Brain microvascular endothelial cell (primary cell): ENCODE measurements around the gene SLC8A1.

Experiments
- DNase-seq: peaks from one replicate; pipeline ENCODE4 v3.0.0-alpha.2; 2020
- H3K27ac ChIP-seq: fragments of 250-450 bp; sonication (Bioruptor Pico); 2 replicates; pipeline ENCODE4 v1.5.1; 2020; ENCODE audit warnings: mild to moderate bottlenecking, moderate library complexity
- H3K27me3 ChIP-seq: fragments of 250-450 bp; sonication (Bioruptor Pico); replicated peaks from 2 replicates; pipeline ENCODE4 v1.5.1; 2020; ENCODE audit warnings: mild to moderate bottlenecking
- H3K36me3 ChIP-seq: fragments of 250-450 bp; sonication (Bioruptor Pico); replicated peaks from 2 replicates; pipeline ENCODE4 v1.5.1; 2020; ENCODE audit warnings: mild to moderate bottlenecking
- H3K4me3 ChIP-seq: 2 replicates; pipeline ENCODE4 v1.5.1; 2011; ENCODE audit warnings: low read depth, mild to moderate bottlenecking, control low read depth, low read length, moderate library complexity
- CTCF ChIP-seq: IDR thresholded peaks from 2 replicates; pipeline ENCODE4 v1.5.1; 2011; ENCODE audit warnings: low read depth, mild to moderate bottlenecking, moderate library complexity, low read length, control low read depth, inconsistent platforms; ENCODE audit errors: missing control alignments
- in situ Hi-C: cut with HindIII; loops from 2 replicates; pipeline ENCODE4 v1.10.0; 2017; ENCODE audit warnings: low sequenced_read_pairs, low pct_ligation_motif_present

The SLC8A1 gene

DNA sequence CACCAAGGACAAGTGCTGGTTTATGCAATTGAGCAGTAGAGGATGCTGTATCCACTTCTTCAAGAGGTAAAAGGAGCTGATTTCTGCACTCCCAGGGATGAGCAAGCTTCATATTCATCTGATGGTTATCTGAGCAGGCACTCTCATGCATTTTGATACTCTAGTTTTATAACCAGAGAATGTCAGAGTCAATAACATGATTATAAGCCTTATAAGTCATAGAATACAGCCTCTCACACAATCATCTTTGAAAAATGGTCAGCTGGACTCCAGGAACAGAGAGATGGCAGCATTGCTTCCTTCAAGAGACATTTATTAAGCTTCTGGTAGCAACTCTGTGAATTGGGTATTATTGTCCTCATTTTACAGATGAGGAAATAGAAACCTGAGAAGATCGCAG is 167.1 kb downstream of the SLC8A1 start:
- Histone ChIP-seq H3K36me3 (no peaks in the 10 kb centered on the region), H3K4me3 (no peak overlapping the region), H3K27ac (no peak overlapping the region), H3K27me3 (no peaks in the 10 kb centered on the region)
- DNase-seq, result peak; percentile 28
- in situ Hi-C loops, result no loop called here
- TF ChIP-seq CTCF, result peak; percentile 31

GRCh38 chr2:40283111-40283909 is 168.6 kb downstream of the SLC8A1 start:
- H3K36me3 ChIP-seq, result no peaks in the 10 kb centered on the region
- TF ChIP-seq CTCF, result no peak
- H3K27ac ChIP-seq, result peak overlapping the region; percentile 51
- no peak overlapping the region for H3K4me3 ChIP-seq
- H3K27me3 ChIP-seq, result no peaks in the 10 kb centered on the region
- in situ Hi-C loops, result no loop called here
- no peak for DNase-seq

DNA sequence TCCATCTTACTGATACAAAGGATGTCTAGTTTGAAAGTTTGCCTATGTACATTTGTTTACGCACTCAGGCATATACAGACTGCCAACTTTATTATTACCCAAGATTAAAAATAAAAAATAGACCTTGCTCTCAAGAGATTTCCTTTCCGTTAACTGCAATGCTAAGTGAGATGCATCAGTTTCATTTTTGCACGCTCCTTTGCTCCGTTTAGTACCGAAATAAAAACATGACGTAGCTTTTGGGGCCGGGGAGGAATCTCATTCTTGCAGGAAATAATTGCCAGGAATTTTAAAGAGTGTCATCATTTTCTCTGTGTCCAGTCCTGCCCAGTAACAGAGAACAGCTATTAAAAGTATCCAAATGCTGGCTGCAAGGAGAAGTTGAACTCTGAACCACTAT is 169.5 kb downstream of the SLC8A1 start:
- in situ Hi-C loops, result no loop called here
- DNase-seq, result peak; percentile 76
- H3K27me3 ChIP-seq, result no peaks in the 10 kb centered on the region
- no peaks in the 10 kb centered on the region for H3K36me3 ChIP-seq
- TF ChIP-seq CTCF, result no peak
- peak overlapping the region; percentile 71 for H3K27ac ChIP-seq
- peak overlapping the region; percentile 20 for H3K4me3 ChIP-seq

GRCh38 chr2:40281021-40281940 is 170.6 kb downstream of the SLC8A1 start:
- in situ Hi-C loops, result no loop called here
- Histone ChIP-seq H3K27ac (peak overlapping the region; percentile 71), H3K4me3 (no peak overlapping the region), H3K27me3 (no peaks in the 10 kb centered on the region), H3K36me3 (no peaks in the 10 kb centered on the region)
- DNase-seq, result peak; percentile 76
- TF ChIP-seq CTCF, result no peak

DNA sequence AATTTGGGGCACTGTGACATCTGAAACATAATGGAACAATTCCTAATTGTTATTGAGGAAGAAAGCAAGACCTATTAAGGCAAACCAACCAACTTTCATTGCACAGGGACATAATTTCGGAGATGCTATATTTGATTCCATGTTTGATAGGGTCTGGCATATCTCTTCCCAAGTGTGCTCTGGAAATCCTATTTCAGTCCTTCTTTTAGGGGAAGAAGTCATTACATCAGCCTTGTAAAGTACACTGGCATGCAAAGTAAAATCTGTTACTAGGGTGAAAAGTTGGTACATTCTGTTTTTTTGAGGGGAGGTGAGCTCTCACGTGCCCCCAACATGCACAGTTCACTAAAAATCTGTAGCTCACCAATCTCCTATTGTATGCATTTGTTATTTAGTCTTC is 172.4 kb downstream of the SLC8A1 start:
- H3K36me3 ChIP-seq, result no peaks in the 10 kb centered on the region
- TF ChIP-seq CTCF, result no peak
- no peak overlapping the region for H3K27ac ChIP-seq
- H3K27me3 ChIP-seq, result no peaks in the 10 kb centered on the region
- no peak for DNase-seq
- H3K4me3 ChIP-seq, result no peak overlapping the region
- in situ Hi-C loops, result no loop called here
